AG10803 (cell line): ENCODE results near the gene TP73.
A peak's percentile ranks its signal among the peaks of the same experiment; 100 is the strongest.

Experiments
- DNase-seq: peaks from one replicate; pipeline ENCODE4 v3.0.0; 2010; ENCODE audit warnings: low read depth
- H3K4me3 ChIP-seq: 2 replicates; pipeline ENCODE4 v1.5.1; 2011; ENCODE audit warnings: mild to moderate bottlenecking, low read length, control low read depth
- CTCF ChIP-seq: conservative IDR thresholded peaks from 2 replicates; pipeline ENCODE4 v1.5.1; 2011; ENCODE audit warnings: mild to moderate bottlenecking, low read length, control low read depth, inconsistent platforms

TP73 gene

GRCh38 chr1:3700631-3701030 lies 48.3 kb downstream of the TP73 start:
- no peak for TF ChIP-seq CTCF
- DNase-seq: no peak
- no peak overlapping the region for H3K4me3 ChIP-seq

DNA sequence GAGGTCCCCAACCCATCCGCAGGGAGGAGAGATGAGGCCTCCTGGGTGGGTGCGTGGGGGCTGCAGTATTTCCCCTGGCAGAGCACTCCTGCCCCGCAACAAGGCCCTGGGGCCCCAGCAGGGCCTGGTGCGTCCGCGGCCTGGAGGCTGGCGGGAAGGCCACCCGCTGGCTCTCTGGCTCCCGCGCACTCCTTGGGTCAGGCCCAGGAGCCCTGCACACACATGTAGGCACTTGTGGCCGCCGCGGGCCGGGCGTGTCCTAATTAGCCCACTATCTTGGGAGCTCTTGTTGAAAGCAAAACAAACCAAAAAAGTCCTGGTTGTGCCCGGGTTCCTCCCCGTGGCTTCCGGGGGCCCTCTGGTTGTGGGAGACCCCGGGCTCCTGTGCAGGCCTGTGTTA lies 50.2 kb downstream of the TP73 start:
- no peak for DNase-seq
- no peak for TF ChIP-seq CTCF
- no peak overlapping the region for H3K4me3 ChIP-seq

DNA sequence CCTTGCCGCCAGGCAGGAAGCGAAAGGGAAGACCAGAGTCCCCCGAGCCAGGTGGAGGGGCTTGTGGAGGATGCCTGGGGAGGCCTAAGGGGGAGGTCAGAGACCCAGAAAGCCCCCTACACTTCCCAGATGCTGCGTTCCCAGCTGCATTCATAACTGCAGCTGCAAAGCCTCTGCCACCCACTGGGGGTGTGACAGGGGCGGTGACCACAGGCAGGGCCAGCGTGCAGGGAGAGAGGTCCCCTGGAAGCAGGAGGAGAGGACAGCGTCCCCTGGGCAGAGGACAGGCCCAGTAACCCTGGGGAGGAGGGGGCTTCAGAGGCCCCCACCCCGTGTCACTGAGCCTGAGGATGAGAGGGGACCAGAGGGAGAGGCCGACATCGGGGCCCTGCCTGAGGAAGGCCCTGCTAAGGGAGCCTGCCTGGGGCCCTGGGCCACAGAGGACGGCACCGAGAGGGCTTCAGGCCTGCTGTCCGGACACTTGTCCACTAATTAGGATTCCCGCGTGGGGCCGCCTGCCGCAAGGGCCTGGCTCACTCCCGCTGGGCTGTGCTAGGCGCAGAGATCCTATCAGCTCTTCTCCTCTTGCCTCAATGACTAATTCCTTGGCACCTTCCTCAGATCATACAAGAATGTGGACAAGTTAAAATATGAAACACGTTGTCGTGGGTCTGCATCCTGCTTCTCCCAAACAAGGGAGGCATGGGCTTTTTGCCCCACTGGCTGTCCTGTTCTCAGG lies 50.8 kb downstream of the TP73 start:
- no peak for TF ChIP-seq CTCF
- no peak overlapping the region for H3K4me3 ChIP-seq
- DNase-seq: peak; percentile 55

DNA sequence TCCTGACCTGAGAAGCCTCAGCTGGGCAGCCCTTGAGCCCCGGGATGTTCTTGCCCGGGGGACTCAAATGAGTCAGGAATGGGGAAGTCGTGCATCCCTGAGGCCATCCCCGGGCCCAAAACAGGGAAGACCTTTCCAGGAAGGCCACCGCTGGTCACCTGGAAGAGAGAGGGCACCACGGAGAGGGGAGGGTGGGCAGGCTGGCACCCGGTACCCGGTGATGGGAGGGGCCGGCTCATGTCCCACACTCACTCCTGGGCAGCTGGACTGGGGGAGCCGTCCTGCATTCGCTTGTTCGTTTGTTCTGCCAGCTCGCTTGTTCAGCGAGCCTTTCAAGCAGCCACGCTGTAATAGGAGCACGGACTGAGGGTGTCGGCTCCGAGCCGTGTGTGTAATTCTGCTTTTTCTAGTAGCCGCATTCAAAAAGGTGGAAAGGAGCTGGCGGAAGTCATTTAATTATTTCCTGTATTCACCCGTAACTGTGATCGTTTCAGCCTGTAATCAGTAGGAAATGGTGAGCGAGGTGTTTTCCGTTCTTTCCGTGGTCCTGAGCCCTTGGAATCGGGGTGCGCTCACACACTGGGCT lies 51.6 kb downstream of the TP73 start:
- no peak for TF ChIP-seq CTCF
- H3K4me3 ChIP-seq: no peak overlapping the region
- DNase-seq: no peak

DNA sequence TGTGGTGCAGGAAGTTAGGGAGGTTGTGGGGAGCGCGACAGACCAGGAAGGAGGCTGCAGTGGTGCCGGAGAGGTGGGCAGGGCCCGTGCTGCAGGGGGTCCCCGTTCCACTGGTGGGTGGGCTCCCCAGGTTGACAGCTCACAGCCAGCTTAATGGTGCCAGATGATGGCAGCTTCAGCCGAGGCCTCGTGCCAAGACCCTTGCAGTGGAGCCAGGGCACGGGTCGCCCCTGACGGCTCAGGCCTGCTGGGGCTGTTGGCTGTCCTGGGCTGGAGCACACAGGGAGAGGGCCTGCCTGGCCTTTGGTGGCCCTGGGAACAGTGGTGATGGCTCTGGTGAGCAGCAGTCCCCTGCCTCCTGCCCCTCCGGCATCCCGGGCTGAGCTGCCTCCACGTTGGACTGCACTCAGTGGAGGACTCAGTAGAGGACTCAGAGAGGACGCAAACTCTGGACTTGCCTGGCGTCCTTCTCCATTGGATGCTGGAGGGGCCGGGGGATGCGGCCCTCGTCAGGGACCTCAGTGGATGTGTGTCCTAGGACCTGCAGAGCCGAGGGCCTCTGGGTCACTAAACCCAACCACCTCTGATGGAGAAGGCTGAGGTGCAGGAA lies 53.1 kb downstream of the TP73 start:
- H3K4me3 ChIP-seq: no peak overlapping the region
- DNase-seq: no peak
- no peak for TF ChIP-seq CTCF

- no peak for TF ChIP-seq CTCF
- DNase-seq: no peak
- H3K4me3 ChIP-seq: no peak overlapping the region
These were observed 54.5 kb downstream of the TP73 start for GRCh38 chr1:3706651-3707297.
